RKO (cell line): ENCODE results near the gene CDC20.

Experiments
- DNase-seq: peaks from one replicate; pipeline ENCODE4 v3.0.0-alpha.2; 2016; ENCODE audit warnings: low spot score

CDC20 gene

DNA sequence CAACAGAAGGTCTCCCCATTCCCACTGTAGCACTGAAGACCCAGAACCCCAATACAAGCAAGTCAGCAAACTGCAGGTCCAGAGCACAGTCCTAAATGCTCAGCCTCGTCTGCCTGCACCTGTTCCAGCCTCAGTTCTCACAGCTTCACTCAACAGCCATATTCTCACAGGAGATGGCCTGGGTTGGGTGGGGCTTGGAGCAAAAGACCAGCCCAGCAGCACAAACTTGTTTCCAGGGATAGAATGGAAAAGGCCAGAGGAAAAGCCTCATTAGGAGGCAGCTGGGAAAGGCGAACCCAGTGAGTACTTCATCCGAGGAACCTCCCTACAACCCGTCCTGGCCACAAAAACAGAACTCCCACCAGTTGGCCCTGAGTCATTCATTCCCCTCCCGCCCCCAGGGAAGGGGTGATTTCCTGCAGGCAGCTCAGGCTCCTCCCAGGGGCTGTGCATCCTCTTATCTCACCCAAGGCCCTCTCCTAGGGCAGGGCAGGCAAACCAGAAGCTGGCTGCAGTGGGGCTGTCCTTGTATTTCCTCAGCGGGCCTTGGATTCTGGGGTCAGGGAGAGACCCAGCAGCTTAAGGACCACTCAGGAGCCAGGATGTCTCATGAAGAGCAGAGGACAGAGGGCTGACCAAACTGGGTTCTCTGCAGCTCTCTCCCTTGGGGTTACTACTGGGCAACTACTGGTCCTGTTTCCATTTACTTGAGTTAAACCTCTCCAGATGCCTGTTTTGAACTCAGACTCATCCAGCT is 28.6 kb upstream of the CDC20 start:
- peak; percentile 32 for DNase-seq

DNA sequence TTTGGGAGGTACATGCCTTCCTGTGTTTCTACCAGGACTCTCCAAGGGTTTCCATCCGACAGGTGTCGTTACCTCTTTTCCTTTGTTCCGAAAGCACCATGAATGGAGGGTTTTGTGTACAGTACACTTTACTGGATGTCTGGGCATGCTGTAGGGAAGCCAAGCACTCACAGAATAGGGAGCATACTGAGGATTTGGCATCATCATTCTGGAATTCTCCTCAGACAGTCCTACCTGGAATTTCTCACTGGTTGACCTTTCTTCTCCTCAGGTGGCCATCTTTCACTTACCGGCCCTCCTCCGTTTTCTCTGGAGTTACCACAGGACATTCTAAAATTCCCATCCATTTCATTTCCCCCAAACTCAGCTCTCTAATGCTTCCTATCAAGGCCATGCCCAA is 27.1 kb upstream of the CDC20 start:
- no peak for DNase-seq

DNA sequence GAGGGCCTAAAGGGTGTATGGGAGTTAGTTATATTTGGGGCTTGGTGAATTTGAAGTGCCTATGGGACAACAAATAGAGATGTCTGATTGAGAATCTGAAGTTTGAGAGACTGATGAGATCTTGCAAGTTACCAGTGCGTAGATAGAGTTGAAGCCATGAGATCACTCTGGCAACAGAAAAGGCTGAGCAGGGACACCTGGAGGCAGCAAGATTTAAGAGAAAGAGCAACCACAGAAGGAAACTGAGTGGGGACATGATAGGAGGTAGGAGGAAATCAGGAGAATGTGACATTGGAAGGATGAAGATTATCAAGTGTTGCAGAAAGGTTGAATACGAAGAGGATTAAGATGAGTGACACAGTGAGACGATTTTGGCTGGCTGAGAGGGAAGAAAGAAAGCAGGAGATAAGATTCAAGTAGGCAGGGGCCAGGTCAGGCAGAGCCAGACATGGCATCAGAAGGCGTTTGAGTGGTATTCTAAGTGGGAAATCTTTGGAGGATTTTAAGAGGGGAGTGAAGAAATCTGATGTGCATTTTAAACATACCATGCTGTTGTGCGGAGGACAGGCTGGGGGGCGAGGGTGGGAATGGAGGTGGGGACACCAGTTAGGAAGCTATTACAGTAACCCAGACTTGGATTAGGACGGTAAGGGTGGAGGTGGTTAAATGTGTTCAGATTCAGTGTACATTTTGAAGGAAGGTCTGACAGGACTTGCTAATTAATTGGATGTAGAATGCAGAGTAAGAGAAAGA is 24.2 kb upstream of the CDC20 start:
- DNase-seq, result no peak

DNA sequence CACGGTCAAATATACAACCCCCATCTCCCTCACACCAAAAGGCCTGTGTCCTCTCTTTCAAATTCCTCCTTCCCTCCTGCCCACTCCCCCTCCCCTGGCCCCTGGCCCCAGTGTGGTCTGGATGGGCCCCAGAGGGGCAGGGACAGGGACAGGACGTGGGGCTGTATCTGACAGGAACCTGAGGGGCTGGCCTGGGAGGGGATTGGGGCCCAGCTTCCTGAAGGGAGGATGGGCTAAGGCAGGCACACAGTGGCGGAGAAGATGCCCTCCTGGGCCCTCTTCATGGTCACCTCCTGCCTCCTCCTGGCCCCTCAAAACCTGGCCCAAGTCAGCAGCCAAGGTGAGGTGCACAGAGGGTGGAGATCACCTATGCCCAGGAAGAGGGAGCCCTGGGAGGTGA is 21.2 kb upstream of the CDC20 start, which contains the start of gene MPL:
TSS of gene MPL (plus strand) at position 231 of the 400 bp plus-strand sequence. CDS start at position 262, 31 bp downstream.
- no peak for DNase-seq

DNA sequence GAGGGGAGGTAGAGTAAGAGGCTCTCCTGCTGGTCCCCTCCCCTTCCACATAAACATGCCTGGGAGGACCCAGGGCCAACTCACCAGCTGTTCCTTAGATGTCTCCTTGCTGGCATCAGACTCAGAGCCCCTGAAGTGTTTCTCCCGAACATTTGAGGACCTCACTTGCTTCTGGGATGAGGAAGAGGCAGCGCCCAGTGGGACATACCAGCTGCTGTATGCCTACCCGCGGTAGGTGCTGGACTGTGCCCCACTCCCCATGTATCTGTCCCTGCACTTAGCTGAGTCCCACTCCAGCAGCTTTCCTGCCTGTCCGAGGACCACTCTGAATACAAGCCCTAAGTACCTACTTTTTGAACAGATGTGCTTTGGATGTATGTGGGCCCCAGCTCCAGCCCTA is 20.8 kb upstream of the CDC20 start:
- no peak for DNase-seq

DNA sequence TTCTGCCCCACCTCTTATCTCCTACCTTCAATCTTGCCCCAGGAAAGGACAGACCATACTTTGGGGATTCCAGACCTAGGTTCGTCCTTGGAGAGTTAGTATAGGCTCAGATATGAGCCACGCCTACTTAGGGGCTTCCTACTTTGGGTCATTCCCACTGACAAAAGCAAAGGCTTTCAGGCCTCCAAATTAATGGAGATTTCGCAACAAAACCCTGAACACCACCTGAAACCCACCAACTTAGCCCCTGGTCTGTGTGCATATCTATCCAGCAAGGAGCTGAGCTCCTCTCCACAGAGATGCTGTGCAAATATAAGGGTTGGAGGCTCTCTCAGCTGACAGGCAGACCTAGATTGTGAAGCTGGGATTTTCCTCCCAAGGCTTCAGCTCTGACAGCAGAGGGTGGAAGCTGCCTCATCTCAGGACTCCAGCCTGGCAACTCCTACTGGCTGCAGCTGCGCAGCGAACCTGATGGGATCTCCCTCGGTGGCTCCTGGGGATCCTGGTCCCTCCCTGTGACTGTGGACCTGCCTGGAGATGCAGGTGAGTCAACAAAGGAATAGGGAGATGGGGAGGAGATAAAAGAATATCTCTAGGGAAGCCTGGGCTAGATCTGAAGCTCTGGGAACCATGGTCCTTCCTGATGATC is 19.1 kb upstream of the CDC20 start:
- DNase-seq, result no peak

DNA sequence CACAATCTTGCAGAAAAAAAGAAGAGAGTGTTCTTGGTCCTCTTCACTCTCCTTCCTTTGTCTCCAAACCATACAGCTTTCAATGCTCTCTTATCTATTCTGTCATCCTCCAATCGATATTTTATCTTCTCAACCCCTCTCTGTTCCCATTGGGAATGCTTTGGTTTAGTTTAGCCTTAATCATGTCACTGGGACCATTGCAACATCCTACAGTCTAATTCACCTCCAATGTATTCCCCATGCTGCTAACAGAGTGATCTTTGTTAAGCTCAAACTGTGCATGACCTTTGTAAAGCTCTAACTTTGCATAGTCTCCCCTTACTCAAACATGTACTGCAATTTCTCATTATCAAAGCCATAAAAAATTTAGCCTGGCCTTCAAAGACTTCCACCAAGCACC is 18.2 kb upstream of the CDC20 start:
- no peak for DNase-seq

DNA sequence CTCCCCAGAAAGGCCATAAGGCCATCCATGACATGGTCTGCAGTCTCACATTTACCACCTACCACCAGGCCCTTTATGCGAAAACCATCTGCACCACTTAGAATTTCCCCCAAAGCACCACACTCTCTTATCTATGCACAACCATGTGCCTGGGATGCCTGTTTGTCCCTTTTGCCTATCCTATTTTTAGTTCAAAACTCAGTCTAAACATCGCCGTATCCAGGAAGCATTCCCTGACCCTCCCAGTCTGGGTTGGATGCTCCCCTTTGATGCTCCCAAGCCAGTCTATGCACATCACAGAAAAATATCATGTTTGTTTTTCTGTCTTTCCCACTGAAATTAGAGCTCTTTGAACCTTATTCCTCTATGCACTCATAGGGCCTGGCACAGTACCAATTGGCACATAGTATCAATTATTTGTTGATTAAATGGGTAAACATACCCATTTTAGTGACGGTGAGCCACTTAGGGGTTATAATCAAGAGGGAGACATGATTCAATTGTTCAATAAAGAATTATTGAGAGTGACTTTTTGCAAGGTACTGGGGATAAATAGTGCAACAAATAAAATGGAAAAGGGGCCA is 14.4 kb upstream of the CDC20 start:
- DNase-seq, result no peak

DNA sequence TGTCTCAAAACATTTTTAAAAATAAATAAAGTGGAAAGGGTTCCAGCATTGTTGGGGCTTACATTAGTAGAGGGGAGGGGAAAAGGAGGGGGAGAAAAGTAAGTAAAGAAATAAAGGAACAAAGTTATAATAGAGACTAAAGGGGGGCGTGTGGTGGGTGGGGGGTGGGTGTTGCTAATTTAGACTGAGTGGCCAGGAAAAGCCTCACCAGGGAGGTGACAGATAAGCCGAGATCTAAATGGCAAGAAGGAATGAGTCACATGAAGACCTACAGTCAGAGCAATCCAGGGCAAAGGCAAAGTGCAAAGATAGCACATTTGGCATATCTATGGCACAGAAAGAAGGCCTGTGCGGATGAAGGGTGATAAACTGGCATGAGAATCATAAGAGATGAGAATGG is 13.7 kb upstream of the CDC20 start:
- no peak for DNase-seq

DNA sequence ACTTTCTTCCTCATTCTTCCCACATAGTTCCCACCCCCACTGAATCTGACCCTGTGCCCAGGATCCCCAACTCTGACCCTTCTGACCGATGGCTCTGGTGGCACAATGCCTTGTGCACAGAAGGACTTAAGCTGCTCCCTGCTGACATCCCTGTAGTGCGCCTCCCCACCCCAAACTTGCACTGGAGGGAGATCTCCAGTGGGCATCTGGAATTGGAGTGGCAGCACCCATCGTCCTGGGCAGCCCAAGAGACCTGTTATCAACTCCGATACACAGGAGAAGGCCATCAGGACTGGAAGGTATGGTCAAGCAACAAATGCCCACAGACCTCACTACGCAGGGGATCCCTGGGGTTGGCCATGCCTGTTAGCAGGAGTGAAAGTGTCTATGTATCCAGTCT is 12.1 kb upstream of the CDC20 start:
- DNase-seq, result no peak

DNA sequence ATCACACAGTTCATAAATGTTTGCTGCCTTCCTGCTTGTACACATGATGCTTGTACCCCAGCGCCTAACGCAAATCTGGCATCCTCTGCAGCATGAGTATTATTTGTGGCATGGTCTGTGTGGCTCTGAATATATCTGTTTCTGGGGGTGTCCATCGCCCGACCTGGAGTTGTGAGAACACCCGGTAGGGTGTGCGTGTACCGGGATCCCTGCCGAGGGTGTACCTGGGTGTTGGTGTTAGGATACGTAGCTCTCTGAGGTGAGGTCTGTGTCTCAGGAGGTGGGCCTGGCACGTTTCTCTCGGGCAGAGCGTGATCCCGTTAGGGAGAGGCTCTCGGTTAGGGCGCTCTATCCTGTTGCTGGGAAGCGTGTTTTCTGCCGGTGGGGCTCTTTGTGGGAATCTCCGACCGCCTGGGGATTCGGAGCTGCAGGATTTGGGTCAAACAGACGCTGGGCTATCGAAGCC is 10.4 kb upstream of the CDC20 start:
- no peak for DNase-seq

DNA sequence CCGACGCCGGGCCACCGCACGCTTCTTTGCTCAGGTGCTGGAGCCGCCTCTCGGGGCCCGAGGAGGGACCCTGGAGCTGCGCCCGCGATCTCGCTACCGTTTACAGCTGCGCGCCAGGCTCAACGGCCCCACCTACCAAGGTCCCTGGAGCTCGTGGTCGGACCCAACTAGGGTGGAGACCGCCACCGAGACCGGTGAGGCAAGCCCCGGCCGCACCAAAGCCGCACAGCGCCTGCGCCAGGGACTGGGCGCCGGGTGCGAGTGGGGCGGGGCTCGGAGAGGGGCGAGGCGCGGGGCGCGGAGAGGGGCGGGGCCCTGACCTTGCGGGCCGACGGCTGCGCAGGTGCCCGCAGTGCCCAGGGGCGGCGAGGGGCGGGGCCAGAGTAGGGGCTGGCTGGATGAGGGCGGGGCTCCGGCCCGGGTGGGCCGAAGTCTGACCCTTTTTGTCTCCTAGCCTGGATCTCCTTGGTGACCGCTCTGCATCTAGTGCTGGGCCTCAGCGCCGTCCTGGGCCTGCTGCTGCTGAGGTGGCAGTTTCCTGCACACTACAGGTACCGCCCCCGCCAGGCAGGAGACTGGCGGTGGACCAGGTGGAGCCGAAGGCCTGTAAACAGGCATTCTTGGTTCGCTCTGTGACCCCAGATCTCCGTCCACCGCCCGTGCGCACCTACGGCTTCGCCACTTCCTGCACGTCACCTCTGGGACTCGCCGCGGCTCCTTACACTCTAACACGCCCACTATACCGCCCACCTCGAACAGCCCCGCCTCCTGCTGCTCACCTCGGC is 9.8 kb upstream of the CDC20 start:
- peak; percentile 78 for DNase-seq

DNA sequence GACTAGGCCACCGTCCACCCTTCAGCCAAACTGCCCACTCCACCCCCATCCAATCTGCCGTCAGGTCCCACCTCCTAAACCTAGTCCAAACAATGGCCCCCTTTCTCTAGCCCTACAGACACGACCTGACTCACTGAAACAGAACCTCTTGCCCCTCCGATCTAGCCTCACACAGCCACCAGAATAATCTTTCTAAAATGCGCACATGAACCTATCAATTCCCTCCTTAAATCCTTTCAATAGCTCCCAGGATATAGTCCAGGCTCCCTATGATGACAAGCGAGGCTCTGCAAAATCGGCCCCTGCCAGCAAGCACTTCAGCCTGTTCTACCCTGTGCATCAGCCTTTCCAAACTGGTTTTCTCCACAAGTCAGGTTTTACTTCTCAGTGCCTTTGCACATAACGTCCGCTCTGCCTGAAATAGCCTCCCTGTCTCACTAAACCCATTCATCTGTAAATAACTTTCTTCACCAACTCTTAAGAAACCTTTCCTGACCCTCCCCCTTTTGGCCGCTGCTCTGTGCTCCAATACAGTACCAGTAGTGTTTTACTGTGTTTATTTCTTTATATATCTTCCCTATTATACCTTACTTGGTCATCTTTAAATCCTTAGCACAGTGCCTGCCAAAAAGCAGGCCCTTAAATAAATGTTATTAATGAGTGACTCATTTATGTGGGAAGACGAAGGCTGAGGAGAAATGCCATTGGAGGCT is 9.0 kb upstream of the CDC20 start:
- DNase-seq, result no peak

DNA sequence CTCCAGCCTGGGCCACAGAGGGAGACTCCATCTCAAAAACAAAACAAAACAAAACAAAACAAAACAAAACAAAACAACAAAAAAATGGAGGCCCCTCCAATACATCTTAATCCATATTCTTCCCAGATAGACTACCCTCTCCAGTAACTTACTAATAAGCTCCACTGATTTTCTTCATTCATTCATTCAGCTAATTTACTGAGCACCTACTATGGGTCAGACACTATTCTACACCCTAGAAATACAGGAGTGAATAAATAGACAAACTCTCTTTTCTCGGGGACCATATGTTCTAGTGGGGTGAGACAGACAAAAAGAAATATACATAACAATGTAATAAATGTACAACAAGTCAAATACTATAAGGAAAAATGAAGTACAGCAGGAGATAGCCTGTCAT is 7.8 kb upstream of the CDC20 start:
- no peak for DNase-seq

DNA sequence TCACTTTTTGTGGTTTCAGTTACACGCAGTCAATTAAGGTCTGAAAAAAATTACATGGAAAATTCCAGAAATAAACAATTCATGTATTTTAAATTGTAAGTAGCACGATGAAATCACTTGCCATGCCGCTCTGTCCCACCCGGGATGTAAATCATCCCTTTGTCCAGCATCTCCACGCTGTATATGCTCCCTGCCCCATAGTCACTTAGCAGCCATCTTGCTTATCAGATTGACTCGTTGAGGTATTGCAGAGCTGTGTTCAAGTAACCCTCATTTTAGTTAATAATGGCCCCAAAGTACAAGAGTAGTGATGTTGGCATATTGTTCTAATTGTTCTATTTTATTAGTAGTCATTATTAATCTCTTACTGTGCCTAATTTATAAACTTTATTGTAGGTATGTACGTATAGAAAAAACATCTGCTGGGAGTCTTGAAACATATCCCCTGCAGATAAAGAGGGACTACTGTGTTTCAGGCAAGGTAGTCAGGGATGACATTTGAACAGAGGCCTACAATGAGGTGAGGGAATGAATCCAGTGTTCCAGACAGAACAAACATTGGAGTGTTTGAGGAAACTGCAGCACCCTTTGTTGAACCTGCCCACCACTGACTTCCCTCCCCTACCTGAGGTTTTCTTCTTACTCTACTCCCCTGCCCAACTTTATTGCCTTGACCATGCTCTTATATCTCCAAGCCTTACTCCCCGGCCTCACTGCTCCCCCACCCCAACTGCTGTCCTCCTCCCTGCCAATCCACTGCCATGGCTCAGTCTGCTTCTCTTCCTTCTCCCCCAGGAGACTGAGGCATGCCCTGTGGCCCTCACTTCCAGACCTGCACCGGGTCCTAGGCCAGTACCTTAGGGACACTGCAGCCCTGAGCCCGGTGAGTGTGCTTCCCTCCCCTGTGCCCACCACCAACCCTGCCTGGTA is 7.1 kb upstream of the CDC20 start:
- DNase-seq, result no peak

DNA sequence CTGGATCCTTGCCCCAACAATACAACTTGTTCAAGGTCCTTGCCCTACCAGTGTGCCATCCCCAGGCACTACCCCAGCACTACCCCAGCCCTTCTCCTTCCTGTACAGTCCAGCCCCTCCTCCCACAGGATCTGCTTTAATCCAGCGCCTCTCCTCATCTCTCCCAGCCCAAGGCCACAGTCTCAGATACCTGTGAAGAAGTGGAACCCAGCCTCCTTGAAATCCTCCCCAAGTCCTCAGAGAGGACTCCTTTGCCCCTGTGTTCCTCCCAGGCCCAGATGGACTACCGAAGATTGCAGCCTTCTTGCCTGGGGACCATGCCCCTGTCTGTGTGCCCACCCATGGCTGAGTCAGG is 6.5 kb upstream of the CDC20 start:
- DNase-seq, result no peak

DNA sequence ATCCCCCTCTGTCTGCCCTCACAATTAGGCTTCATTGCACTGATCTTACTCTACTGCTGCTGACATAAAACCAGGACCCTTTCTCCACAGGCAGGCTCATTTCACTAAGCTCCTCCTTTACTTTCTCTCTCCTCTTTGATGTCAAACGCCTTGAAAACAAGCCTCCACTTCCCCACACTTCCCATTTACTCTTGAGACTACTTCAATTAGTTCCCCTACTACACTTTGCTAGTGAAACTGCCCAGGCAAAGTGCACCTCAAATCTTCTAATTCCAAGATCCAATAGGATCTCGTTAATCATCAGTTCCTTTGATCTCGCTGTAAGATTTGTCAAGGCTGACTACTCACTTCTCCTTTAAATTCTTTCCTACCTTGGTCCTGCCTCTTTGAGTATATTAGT is 5.9 kb upstream of the CDC20 start:
- no peak for DNase-seq

DNA sequence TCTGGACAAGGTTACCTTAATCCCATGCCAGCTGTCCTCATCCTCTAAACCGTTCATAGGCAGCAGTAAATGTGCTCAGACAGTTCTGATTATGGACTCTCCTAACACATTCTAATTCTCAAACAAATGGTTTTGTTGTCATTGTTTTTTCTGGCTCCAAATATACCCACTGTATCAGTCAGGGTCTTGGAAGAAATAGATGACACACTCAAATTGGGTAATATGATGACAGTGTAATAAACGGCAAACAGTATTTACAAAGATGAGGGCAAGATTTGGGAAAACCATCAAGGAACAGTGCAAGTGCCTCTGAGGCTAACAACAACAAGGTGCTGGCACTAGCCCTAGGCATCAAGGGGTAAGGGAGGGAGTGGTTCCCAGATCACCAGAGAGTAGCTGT is 4.3 kb upstream of the CDC20 start:
- no peak for DNase-seq

DNA sequence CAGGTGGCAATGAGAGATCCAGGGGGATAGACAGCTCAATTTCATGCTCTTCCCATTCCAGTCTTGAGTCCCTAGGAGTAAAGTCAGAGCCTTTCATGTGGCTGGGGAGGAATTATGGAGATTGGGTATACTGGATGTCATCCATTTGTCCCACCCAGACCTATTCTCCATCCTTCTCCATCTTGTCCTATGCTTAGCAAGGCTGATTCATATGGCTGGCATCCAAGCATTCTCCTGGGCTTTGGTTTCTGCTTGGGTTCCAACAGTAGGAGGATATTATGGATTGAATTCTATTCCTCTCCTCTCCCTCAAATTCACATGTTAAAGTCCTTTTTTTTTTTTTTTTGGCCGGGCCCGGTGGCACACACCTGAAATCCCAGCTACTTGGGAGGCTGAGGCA is 3.8 kb upstream of the CDC20 start:
- DNase-seq, result no peak

DNA sequence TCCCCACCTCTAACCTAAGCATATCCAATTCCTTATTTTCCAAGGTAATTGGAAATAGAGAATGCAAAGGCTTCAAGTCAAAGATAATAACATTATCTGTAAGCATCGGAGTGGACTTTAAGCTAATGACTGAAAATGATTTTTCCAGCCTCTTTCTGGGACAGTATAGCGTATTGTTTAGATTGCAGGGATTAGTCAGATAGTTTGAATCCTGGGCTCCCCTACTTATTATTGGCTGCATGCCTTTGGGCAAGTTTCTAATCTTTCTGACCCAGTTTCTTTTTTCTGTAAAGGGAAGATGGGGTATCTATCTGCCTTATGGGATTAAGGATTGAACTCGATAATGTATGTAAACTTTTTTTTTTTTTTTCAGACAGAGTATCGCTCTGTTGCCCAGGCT is 1.5 kb upstream of the CDC20 start:
- no peak for DNase-seq
